BLaER1 treated with 17β-estradiol and CSF1 and Interleukin-3, amounts not matched to agents 10 nM and 100 nM (cell line): Measurements from ENCODE around the gene DISC1.
A peak's percentile ranks its signal among the peaks of the same experiment; 100 is the strongest.
"Not testable (repeated sequence)": the region's sequence is repeated elsewhere in the genome, so short reads cannot be mapped to it uniquely, and the experiment has no call there.

ENCODE experiments used
- H3K27ac ChIP-seq, 11 experiments: shearing (Covaris generic); formaldehyde crosslinking; 2 replicates each; pipeline ENCODE4 v1.8.1; 2022
- H3K27me3 ChIP-seq, 11 experiments: shearing (Covaris generic); formaldehyde crosslinking; 2 replicates each; pipeline ENCODE4 v1.8.1; 2022
- H3K36me3 ChIP-seq, 11 experiments: shearing (Covaris generic); formaldehyde crosslinking; 2 replicates each; pipeline ENCODE4 v1.8.1; 2022
- H3K4me1 ChIP-seq, 10 experiments: shearing (Covaris generic); formaldehyde crosslinking; 2 replicates each; pipeline ENCODE4 v1.8.1; 2022
- H3K4me2 ChIP-seq, 11 experiments: shearing (Covaris generic); formaldehyde crosslinking; 2 replicates each; pipeline ENCODE4 v1.8.1; 2022
- H3K4me3 ChIP-seq, 10 experiments: shearing (Covaris generic); formaldehyde crosslinking; 2 replicates each; pipeline ENCODE4 v1.8.1; 2022
- H3K9ac ChIP-seq, 11 experiments: shearing (Covaris generic); formaldehyde crosslinking; 2 replicates each; pipeline ENCODE4 v1.8.1; 2022
- H3K9me3 ChIP-seq, 11 experiments: shearing (Covaris generic); formaldehyde crosslinking; replicated peaks in 1 of 11; 2 replicates each; pipeline ENCODE4 v1.8.1; 2022
- H4K20me1 ChIP-seq, 11 experiments: shearing (Covaris generic); formaldehyde crosslinking; 2 replicates each; pipeline ENCODE4 v1.8.1; 2022
- Cebpa-rat ChIP-seq, 11 experiments: shearing (Covaris generic); IDR thresholded peaks; 2 replicates each; pipeline ENCODE4 v1.8.1; 2022

DISC1 gene

GRCh38 chr1:231626951-231627614 is 493 bp downstream of the DISC1 start:
- Histone ChIP-seq H3K36me3 (peaks cover 0 to 23% (median 0%) of the 10 kb centered on the region in 11 experiments; a peak in 5 of 22 replicates), H3K4me2 (peak overlapping the region; percentile 87 to 99 (median 95)), H3K9ac (peak overlapping the region; percentile 82 to 95 (median 91)), H3K27ac (peak overlapping the region; percentile 80 to 96 (median 91)), H3K9me3 (peaks cover 0 to 10% (median 4%) of the 10 kb centered on the region in 11 experiments; a peak in 7 of 22 replicates), H3K4me3 (peak overlapping the region; percentile 72 to 98 (median 83)), H4K20me1 (peaks cover 0 to 34% (median 19%) of the 10 kb centered on the region in 11 experiments; a peak in 13 of 22 replicates), H3K27me3 (no peaks in the 10 kb centered on the region), H3K4me1 (peaks cover 28 to 43% (median 32%) of the 10 kb centered on the region in 10 experiments)
- TF ChIP-seq Cebpa-rat (IDR thresholded peaks at IDR 0.05) = no peak

DNA sequence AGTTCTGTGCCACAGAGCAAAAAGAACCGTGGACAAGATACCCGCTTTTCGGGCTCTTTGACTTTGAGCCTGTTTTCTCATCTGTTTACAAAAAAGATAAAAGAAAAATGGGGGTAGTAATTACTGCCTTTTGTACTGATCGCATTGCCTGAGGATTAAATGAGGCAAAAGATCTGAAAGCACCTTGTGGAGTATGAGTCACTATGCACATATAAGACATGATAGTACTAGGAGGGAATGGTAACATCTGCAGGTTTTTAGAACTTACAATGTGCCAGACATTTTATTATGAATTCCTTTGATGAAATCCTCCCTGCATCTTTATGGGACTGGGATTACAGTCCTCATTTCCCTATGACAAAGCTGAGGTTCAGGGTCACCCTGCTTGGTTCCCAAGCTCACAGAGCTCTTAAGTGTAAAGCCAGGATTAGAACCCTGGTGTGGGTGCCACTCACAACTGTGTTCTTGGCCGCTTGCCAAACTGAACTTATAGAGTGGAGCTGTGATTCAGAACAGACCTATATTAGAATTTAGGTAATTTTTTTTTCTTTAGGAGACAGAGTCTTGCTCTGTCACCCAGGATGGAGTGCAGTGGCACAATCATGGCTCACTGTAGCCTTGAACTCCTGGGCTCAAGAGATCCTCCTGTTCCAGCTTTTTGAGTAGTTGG is 1.8 kb downstream of the DISC1 start:
- Histone ChIP-seq H3K36me3 (peaks cover 0 to 34% (median 0%) of the 10 kb centered on the region in 11 experiments; a peak in 9 of 22 replicates), H4K20me1 (peaks cover 0 to 36% (median 19%) of the 10 kb centered on the region in 11 experiments; a peak in 13 of 22 replicates), H3K4me3 (peak overlapping the region in 5 of 10 experiments; percentile 82 to 98 (median 84); a peak in 6 of 20 replicates), H3K27ac (peak overlapping the region in 4 of 11 experiments; percentile 90 to 95 (median 92); a peak in 4 of 22 replicates), H3K9ac (peak overlapping the region in 4 of 11 experiments; percentile 87 to 95 (median 92); a peak in 7 of 22 replicates), H3K4me2 (peak overlapping the region; percentile 87 to 99 (median 95)), H3K4me1 (peaks cover 28 to 43% (median 32%) of the 10 kb centered on the region in 10 experiments), H3K9me3 (peaks cover 0 to 10% (median 4%) of the 10 kb centered on the region in 11 experiments; a peak in 7 of 22 replicates), H3K27me3 (no peaks in the 10 kb centered on the region)
- no peak for TF ChIP-seq Cebpa-rat (IDR thresholded peaks at IDR 0.05)

GRCh38 chr1:231629132-231629531 is 2.5 kb downstream of the DISC1 start:
- peak overlapping the region in 1 of 11 experiments; percentile 5; a peak in 1 of 22 replicates for H3K9ac ChIP-seq
- peaks cover 0 to 42% (median 19%) of the 10 kb centered on the region in 11 experiments; a peak in 13 of 22 replicates for H4K20me1 ChIP-seq
- no peak overlapping the region for H3K27ac ChIP-seq
- H3K36me3 ChIP-seq = peaks cover 0 to 38% (median 0%) of the 10 kb centered on the region in 11 experiments; a peak in 9 of 22 replicates
- no peak overlapping the region for H3K4me3 ChIP-seq
- peaks cover 0 to 10% (median 4%) of the 10 kb centered on the region in 11 experiments; a peak in 7 of 22 replicates for H3K9me3 ChIP-seq
- TF ChIP-seq Cebpa-rat (IDR thresholded peaks at IDR 0.05) = no peak
- no peaks in the 10 kb centered on the region for H3K27me3 ChIP-seq
- peak overlapping the region; percentile 4 to 99 (median 89); a peak in 13 of 22 replicates for H3K4me2 ChIP-seq
- peaks cover 28 to 43% (median 32%) of the 10 kb centered on the region in 10 experiments for H3K4me1 ChIP-seq

DNA sequence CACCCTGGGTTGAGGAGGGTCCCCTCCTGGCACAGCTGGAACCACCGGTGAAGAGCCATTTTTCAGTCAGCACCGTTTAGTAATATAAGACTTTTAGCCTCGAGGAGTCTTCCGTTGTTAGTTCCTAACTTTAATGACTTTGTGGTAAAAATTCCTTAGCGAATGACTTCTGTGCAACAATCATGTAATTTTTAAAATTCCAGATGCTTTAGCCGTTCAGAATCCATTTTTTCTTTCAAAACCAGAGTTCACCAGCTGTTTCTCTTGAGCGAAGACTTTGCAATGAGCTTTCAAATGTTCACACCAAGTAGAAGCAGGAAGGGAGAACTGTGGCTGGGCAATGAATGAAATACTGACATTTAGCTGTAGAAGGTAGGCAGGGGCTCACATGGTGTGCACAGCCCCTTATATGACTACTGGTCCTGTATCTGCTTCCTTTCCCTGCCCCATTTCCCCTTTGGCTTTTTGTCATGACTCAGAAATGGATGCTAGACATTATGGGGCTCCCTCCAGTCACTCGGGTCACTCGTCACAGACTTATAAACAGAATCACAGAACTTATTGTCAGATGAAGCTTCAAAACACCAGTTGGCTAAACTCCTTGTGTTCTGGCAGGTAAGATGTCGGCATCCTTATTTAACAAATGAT is 4.1 kb downstream of the DISC1 start:
- TF ChIP-seq Cebpa-rat (IDR thresholded peaks at IDR 0.05) = no peak
- peaks cover 25 to 38% (median 29%) of the 10 kb centered on the region in 10 experiments for H3K4me1 ChIP-seq
- no peak overlapping the region for H3K27ac ChIP-seq
- H3K4me3 ChIP-seq = no peak overlapping the region
- H3K9me3 ChIP-seq = no peaks in the 10 kb centered on the region
- H3K36me3 ChIP-seq = peaks cover 0 to 44% (median 0%) of the 10 kb centered on the region in 11 experiments; a peak in 9 of 22 replicates
- H3K9ac ChIP-seq = no peak overlapping the region
- H3K27me3 ChIP-seq = no peaks in the 10 kb centered on the region
- peaks cover 0 to 51% (median 19%) of the 10 kb centered on the region in 11 experiments; a peak in 13 of 22 replicates for H4K20me1 ChIP-seq
- H3K4me2 ChIP-seq = peak overlapping the region in 2 of 11 experiments; percentile 0 to 39; a peak in 3 of 22 replicates

- Histone ChIP-seq H3K36me3 (peaks cover 0 to 44% (median 0%) of the 10 kb centered on the region in 11 experiments; a peak in 9 of 22 replicates), H3K9me3 (no peaks in the 10 kb centered on the region), H3K9ac (no peak overlapping the region), H3K4me3 (no peak overlapping the region), H3K27me3 (no peaks in the 10 kb centered on the region), H3K27ac (no peak overlapping the region), H3K4me2 (no peak overlapping the region), H4K20me1 (peaks cover 0 to 51% (median 19%) of the 10 kb centered on the region in 11 experiments; a peak in 13 of 22 replicates), H3K4me1 (peaks cover 20 to 32% (median 23%) of the 10 kb centered on the region in 10 experiments)
- no peak for TF ChIP-seq Cebpa-rat (IDR thresholded peaks at IDR 0.05)
Observed at GRCh38 chr1:231631717-231632116, 5.1 kb downstream of the DISC1 start.

GRCh38 chr1:231632119-231632518 is 5.5 kb downstream of the DISC1 start:
- Histone ChIP-seq H3K9ac (no peak overlapping the region), H3K4me1 (peaks cover 18 to 32% (median 22%) of the 10 kb centered on the region in 10 experiments), H3K27me3 (no peaks in the 10 kb centered on the region), H3K9me3 (peaks cover 0 to 4% (median 1%) of the 10 kb centered on the region in 11 experiments; a peak in 1 of 22 replicates), H3K27ac (no peak overlapping the region), H3K36me3 (peaks cover 0 to 44% (median 0%) of the 10 kb centered on the region in 11 experiments; a peak in 9 of 22 replicates), H4K20me1 (peaks cover 0 to 51% (median 19%) of the 10 kb centered on the region in 11 experiments; a peak in 13 of 22 replicates), H3K4me2 (no peak overlapping the region), H3K4me3 (no peak overlapping the region)
- TF ChIP-seq Cebpa-rat (IDR thresholded peaks at IDR 0.05) = no peak

DNA sequence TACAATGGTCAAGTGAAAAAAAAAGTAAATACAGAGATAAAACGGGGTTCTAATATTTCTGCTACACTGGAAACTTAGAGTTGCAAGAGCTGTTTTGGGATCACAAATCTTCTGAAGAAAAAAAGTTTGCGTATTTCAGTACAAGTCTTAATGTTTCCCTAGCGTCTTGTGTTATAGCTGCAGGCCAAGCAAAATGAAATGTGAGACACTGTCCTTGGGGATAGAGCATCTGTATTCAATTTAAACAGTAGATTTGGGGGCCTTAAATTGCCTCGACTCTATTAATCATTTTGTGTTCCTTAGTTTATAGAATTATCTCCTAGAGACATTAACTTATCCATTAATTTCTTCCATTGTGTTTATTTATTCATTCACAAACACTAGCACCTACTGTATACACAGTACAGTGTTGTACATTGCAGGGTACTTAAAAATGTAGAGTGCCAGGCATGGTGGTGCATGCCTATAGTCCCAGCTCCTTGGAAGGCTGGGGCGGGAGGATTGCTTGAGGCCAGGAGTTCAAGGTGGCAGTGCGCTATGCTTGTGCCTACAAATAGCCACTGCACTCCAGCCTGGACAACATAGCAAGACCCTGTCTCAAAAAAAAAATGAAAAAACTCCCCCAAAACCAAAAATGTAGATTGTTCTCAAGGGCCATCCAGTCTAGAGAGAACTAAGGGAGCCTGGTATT is 7.9 kb downstream of the DISC1 start:
- no peak overlapping the region for H3K4me3 ChIP-seq
- peaks cover 0 to 50% (median 4%) of the 10 kb centered on the region in 11 experiments; a peak in 9 of 22 replicates for H3K36me3 ChIP-seq
- no peak for TF ChIP-seq Cebpa-rat (IDR thresholded peaks at IDR 0.05)

DNA sequence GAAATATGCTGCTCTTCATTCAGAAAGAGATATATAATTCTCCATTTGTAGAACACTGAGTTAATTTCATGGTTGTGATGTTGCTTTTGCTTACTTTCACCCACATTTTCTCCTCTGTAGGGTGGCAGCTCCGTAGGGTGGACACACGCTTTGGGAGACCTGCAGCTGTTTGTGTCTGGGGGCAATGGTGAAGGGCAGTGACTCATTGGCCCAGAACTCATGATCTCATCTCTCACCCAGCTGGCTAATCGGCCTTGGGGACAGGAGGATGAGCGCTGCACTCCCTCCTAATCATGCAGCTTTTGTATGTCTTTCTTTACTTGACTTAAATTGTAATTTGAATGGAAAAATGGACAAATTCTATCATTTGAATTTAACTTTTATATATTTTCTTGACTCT is 9.6 kb downstream of the DISC1 start:
- H3K27ac ChIP-seq = no peak overlapping the region
- H3K9me3 ChIP-seq = peaks cover 0 to 16% (median 5%) of the 10 kb centered on the region in 11 experiments; a peak in 9 of 22 replicates
- H3K9ac ChIP-seq = no peak overlapping the region
- peaks cover 0 to 54% (median 0%) of the 10 kb centered on the region in 11 experiments; a peak in 7 of 22 replicates for H4K20me1 ChIP-seq
- H3K36me3 ChIP-seq = peaks cover 0 to 61% (median 10%) of the 10 kb centered on the region in 11 experiments; a peak in 12 of 22 replicates
- H3K4me2 ChIP-seq = no peak overlapping the region
- H3K4me1 ChIP-seq = no peaks in the 10 kb centered on the region
- H3K4me3 ChIP-seq = no peak overlapping the region
- TF ChIP-seq Cebpa-rat (IDR thresholded peaks at IDR 0.05) = no peak
- H3K27me3 ChIP-seq = no peaks in the 10 kb centered on the region

More for the DNA sequence above, 7.9 kb downstream of the DISC1 start:
- H3K9me3 ChIP-seq = peaks cover 0 to 9% (median 5%) of the 10 kb centered on the region in 11 experiments; a peak in 3 of 22 replicates
- no peak overlapping the region for H3K9ac ChIP-seq
- H3K4me2 ChIP-seq = no peak overlapping the region
- peaks cover 0 to 11% (median under 1%) of the 10 kb centered on the region in 10 experiments; a peak in 9 of 20 replicates for H3K4me1 ChIP-seq
- no peaks in the 10 kb centered on the region for H3K27me3 ChIP-seq
- H3K27ac ChIP-seq = no peak overlapping the region
- H4K20me1 ChIP-seq = peaks cover 0 to 43% (median under 1%) of the 10 kb centered on the region in 11 experiments; a peak in 7 of 22 replicates

- H3K4me1 ChIP-seq, H3K4me2 ChIP-seq, H3K9ac ChIP-seq, H3K27ac ChIP-seq, H3K4me3 ChIP-seq, H3K27me3 ChIP-seq: not testable (repeated sequence)
- Histone ChIP-seq H3K36me3 (peaks cover 0 to 63% (median 18%) of the 10 kb centered on the region in 11 experiments; a peak in 12 of 22 replicates), H3K9me3 (peaks cover 0 to 22% (median 9%) of the 10 kb centered on the region in 11 experiments; a peak in 10 of 22 replicates), H4K20me1 (peaks cover 0 to 53% (median 3%) of the 10 kb centered on the region in 11 experiments; a peak in 10 of 22 replicates)
Observed at GRCh38 chr1:231636922-231637321, 10.3 kb downstream of the DISC1 start.
